ENCODE measurements around the gene CEP120. TPM values are rescaled to one million over a fixed set of nuclear protein-coding genes. Genes with fewer than 3 reads are reported as not detected.
"Not testable (repeated sequence)": the region's sequence is repeated elsewhere in the genome, so short reads cannot be mapped to it uniquely, and the experiment has no call there.

The CEP120 gene
- total RNA-seq, 3 donors from 2014 or later (not counting 1 experiment from before 2014, with no cell fraction given), result 51.2 to 58.9 (median 54.6) TPM

- H3K27ac ChIP-seq (ENCODE audit: low read length), result no peak overlapping the region
- 77% methylated on average over 2 of the region's 2 CpGs for WGBS (ENCODE audit: insufficient coverage)
- H3K36me3 ChIP-seq (ENCODE audit: control insufficient read depth, insufficient read depth, low read length), result peaks cover 12% of the 10 kb centered on the region
- Mint-ChIP-seq H3K4me3 (no peak overlapping the region), H3K4me1 (peaks cover 6 to 21% of the 10 kb centered on the region in 2 donors), H3K9me3 (no peaks in the 10 kb centered on the region), H3K27ac (no peak overlapping the region), H3K36me3 (no peaks in the 10 kb centered on the region), H3K27me3 (ENCODE audit: low read depth in 2 of 2) (no peaks in the 10 kb centered on the region)
- no peak overlapping the region for H3K4me3 ChIP-seq (ENCODE audit: low read length)
- no peak for TF ChIP-seq CTCF (IDR thresholded peaks at IDR 0.05)
- no peaks in the 10 kb centered on the region for H3K27me3 ChIP-seq (ENCODE audit: control insufficient read depth, insufficient read depth, low read length)
- intact Hi-C loops (cut with micrococcal nuclease), result no loop called here
- peaks cover 10% of the 10 kb centered on the region for H3K4me1 ChIP-seq (ENCODE audit: control insufficient read depth, insufficient read depth, low read length)
- H3K9me3 ChIP-seq (ENCODE audit: control insufficient read depth, insufficient read depth, low read length), result no peaks in the 10 kb centered on the region
- DNase-seq (no peak), ATAC-seq (no peak)
These were observed 1.4 kb downstream of the CEP120 start for GRCh38 chr5:123421773-123422172.

GRCh38 chr5:123414974-123415373, 8.2 kb downstream of the CEP120 start:
- peaks cover 57% of the 10 kb centered on the region for H3K36me3 ChIP-seq (ENCODE audit: control insufficient read depth, insufficient read depth, low read length)
- no peak for ATAC-seq
- Mint-ChIP-seq H3K4me3 (no peak overlapping the region), H3K36me3 (no peaks in the 10 kb centered on the region), H3K27me3 (ENCODE audit: low read depth in 2 of 2) (no peaks in the 10 kb centered on the region), H3K4me1 (peaks cover 3 to 21% of the 10 kb centered on the region in 2 donors), H3K27ac (peak overlapping the region in 1 of 2 donors; percentile 13), H3K9me3 (no peaks in the 10 kb centered on the region)
- no peaks in the 10 kb centered on the region for H3K9me3 ChIP-seq (ENCODE audit: control insufficient read depth, insufficient read depth, low read length)
- H3K4me1 ChIP-seq (ENCODE audit: control insufficient read depth, insufficient read depth, low read length), result no peaks in the 10 kb centered on the region
- no peak for TF ChIP-seq CTCF (IDR thresholded peaks at IDR 0.05)
- DNase-seq, result no peak
- no peak overlapping the region for H3K27ac ChIP-seq (ENCODE audit: low read length)
- intact Hi-C loops (cut with micrococcal nuclease), result no loop called here
- no peaks in the 10 kb centered on the region for H3K27me3 ChIP-seq (ENCODE audit: control insufficient read depth, insufficient read depth, low read length)
- H3K4me3 ChIP-seq (ENCODE audit: low read length), result no peak overlapping the region

GRCh38 chr5:123412206-123412605, 11.0 kb downstream of the CEP120 start:
- WGBS (ENCODE audit: insufficient coverage), result 91% methylated on average over 3 of the region's 3 CpGs
- ATAC-seq (no peak), DNase-seq (no peak)
- H3K9me3 Mint-ChIP-seq, result no peaks in the 10 kb centered on the region
- intact Hi-C loops (cut with micrococcal nuclease), result no loop called here
- Histone ChIP-seq H3K9me3 (ENCODE audit: control insufficient read depth, insufficient read depth, low read length) (no peaks in the 10 kb centered on the region), H3K4me3 (ENCODE audit: low read length) (no peak overlapping the region), H3K27me3 (ENCODE audit: control insufficient read depth, insufficient read depth, low read length) (no peaks in the 10 kb centered on the region), H3K36me3 (ENCODE audit: control insufficient read depth, insufficient read depth, low read length) (peaks cover 61% of the 10 kb centered on the region), H3K4me1 (ENCODE audit: control insufficient read depth, insufficient read depth, low read length) (no peaks in the 10 kb centered on the region), H3K27ac (ENCODE audit: low read length) (no peak overlapping the region)
- H3K4me3 Mint-ChIP-seq, result no peak overlapping the region
- no peak overlapping the region for H3K27ac Mint-ChIP-seq
- peaks cover 11 to 21% of the 10 kb centered on the region in 2 donors for H3K4me1 Mint-ChIP-seq
- H3K27me3 Mint-ChIP-seq (ENCODE audit: low read depth in 2 of 2), result no peaks in the 10 kb centered on the region
- H3K36me3 Mint-ChIP-seq, result peaks cover 7% of the 10 kb centered on the region
- TF ChIP-seq CTCF (IDR thresholded peaks at IDR 0.05), result no peak

- H3K36me3 ChIP-seq (ENCODE audit: control insufficient read depth, insufficient read depth, low read length), result peaks cover 56% of the 10 kb centered on the region
- H3K36me3 Mint-ChIP-seq, result peaks cover 38% of the 10 kb centered on the region
- H3K4me1 Mint-ChIP-seq; H3K9me3 ChIP-seq (ENCODE audit: control insufficient read depth, insufficient read depth, low read length); H3K4me3 ChIP-seq (ENCODE audit: low read length); H3K27me3 ChIP-seq (ENCODE audit: control insufficient read depth, insufficient read depth, low read length); H3K4me3 Mint-ChIP-seq; H3K27ac Mint-ChIP-seq; H3K9me3 Mint-ChIP-seq; H3K27ac ChIP-seq (ENCODE audit: low read length); intact Hi-C loops (cut with micrococcal nuclease); DNase-seq; H3K27me3 Mint-ChIP-seq (ENCODE audit: low read depth in 2 of 2); H3K4me1 ChIP-seq (ENCODE audit: control insufficient read depth, insufficient read depth, low read length); ATAC-seq: not testable (repeated sequence)
- 88% methylated on average over 12 of the region's 12 CpGs for WGBS (ENCODE audit: insufficient coverage)
These were observed 21.2 kb downstream of the CEP120 start for GRCh38 chr5:123401999-123402398.

Data from natural killer cell (primary cell).